GM21737 (cell line): ENCODE results near the gene AOAH.

Experiments
- ATAC-seq: cut with Tn5 transposase; IDR thresholded peaks from one replicate; pipeline ENCODE4 v1.9.1; 2021; ENCODE audit warnings: mild to moderate bottlenecking, moderate library complexity; ENCODE audit not compliant: unreplicated experiment

Gene AOAH

DNA sequence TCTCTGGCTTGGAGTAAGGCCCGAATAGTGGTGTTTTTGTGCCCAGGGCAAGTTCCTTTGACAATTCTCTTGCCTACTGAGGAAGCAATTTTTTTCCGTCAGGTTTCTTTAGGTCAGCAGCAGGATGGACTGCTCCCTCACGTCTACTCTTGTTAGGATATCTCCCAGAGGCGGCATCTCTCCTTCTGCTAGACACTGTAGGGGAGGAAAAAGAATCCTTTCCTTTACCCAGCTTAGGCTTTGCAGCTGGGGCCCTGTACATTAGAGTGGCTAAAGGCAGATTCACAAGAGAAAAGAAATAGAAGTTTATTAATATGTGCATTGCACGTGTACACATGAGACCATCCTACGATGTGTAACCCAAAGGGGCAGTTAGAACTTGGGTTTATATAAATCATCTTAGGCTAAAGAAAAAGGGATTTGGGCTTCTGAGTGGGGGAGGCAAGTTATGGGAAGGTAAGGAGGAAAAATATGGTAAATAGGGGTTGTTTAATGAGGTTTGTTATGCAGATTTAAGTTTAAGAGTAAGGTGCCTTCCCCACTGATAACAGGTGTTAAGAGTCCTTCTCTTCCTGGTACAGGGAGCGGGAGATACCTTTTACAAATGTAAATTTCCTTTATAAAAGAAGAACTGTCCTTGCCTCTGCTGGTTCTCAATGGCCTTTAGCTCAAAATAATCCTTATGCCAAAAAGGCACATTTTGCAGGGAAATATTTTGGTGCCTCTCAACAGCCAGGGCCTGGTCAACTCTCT lies 156.4 kb downstream of the AOAH start:
- no peak for ATAC-seq

DNA sequence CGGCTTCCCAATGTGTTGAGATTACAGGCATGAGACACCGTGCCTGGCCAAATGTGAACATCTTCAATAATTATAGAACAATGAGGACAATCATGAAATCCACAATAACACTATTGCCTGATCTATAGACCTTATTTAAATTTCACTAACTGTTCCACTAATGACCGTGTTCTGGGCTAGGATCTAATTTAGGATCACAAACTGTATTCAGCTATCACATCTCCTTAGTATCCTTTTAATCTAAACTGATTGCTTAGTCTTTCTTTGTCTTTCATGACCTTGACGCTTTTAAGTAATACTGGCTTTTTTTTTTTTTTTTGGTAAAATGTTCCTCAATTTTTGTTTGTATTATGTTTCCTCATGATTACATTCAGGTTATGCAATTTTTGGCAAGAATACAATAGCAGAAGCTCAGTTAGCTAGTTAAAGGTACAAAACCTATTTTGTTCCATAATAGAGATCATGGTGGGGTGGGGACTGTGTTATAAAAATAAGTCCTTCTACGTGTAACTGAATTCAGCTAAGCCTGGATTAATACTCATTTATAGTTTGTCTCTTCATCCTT lies 158.4 kb downstream of the AOAH start:
- ATAC-seq, result no peak

DNA sequence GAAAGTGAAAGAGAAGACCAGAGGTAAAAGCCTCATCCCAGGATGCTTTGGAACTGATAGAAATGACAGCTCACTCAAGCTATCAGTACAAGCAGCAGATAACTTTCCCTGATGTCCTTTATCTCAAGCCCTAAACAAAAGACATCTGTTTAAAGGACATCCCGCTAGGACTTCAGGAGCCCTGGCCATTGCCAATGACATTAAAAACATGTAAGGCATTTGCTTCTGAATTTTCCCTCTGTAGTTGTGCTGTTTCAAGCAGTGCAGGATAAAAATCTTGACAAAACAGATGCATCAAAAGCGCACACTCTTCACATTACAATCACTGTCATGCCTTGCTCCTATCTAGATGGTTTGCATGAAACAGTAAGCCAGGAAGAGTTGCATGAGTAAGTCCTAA lies 159.8 kb downstream of the AOAH start:
- no peak for ATAC-seq

DNA sequence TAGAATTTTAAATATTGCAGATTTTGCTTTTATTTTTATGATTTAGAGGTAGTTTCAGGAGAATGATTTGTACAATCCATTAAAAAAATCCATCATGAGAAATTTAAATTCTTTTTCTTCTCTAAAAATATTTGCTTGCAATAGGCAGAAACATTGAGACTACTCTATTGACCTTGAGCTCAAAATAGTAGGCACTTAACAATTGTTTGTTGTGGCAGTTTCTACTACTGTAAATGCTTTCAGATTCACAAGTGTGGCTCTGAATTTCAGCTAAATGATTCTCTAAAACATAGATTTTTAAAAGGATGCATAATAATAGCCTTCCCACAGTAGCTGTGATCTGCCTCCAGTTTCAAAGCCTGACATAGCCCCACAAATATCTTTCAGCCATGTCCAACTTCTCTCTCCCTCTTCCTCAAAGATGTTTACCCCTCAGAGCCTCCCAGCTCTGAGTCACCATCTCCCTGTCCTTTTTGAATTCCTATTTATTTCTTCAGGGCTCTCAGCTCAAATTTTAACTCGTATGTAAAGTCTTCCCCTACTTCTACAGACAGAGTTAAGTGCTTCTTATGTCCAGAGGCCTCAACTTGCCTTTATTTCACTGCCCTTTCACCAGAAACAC lies 160.5 kb downstream of the AOAH start:
- ATAC-seq, result no peak

DNA sequence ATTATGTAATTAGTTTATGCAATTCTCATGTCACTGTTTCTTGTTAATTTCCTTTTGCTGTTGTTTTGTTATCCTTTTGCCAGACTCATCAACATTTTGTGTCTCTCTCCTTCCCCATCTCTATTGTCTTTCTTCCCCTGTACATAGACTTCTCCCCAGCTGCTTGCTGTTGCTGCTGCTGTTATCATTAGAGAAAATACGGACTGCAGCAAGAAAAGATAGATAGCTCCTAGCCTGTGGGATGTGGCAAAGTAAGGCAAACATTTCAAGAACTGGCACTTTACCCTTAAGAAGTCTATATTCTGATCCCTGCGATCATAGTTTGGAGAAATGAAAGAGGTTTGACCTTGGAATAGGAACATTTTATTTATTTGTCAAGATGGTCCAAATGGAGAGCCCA lies 162.2 kb downstream of the AOAH start:
- ATAC-seq, result no peak

DNA sequence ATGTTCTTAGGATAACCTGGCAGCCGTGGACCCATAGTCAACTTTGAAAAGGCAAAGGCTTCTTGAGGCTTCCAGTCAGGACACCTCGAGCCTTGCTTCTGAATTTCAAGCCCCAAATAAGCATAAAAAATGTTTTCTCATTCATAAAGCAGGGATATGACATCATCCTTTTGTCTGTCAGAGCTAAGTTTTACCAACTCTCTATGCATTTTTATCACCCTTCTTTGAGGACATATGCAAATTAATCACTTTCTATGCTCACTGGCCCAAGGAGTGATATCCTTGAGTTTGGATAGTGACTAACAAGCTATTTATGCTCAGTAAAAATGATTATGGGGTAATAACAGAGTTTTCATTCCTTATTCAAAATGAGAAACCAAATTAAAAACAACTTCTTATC lies 175.3 kb downstream of the AOAH start:
- ATAC-seq, result no peak

- ATAC-seq, result no peak
Observed at GRCh38 chr7:36547416-36547815, 176.9 kb downstream of the AOAH start.

DNA sequence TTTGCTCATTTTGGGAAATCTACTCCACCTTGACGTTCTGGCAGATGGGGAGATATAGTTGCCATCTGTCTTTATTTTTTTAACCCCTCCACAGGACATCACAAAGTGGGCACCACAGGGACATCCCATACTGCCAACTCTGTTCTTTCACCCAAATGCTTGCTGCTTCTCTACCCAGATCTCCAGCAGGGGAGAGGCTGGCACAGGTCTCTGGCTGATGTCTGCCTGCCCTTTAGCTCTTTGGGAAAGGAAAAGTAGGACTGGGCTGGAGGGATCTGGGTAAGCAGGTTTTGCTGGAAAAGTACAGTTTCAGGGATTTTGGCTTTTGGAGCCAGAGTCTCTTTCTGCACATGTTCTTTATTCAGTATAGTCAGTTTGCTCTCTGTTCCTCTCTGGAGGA lies 178.0 kb downstream of the AOAH start:
- no peak for ATAC-seq

DNA sequence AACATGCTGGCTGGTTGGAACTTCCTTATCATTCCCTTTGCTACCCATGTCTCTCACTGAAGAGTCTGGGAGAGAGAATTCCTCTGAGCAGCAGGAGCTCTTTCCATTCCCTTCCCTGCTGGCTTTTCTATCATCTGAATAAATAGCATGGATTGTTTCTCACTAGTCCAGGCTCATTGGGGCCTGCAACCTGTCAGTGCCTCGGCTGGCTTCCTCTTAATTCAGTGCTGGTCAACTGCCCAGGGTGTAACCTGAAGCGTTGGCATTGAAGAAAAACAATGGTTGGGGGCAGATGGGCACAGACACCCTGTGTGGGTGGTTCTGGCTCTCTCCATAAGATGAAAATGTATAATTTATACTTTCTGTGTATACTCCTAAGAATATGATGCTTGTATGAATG lies 179.0 kb downstream of the AOAH start:
- no peak for ATAC-seq

GRCh38 chr7:36538126-36538525 lies 186.2 kb downstream of the AOAH start:
- no peak for ATAC-seq

GRCh38 chr7:36535866-36536664 lies 188.2 kb downstream of the AOAH start:
- no peak for ATAC-seq

- no peak for ATAC-seq
Observed at GRCh38 chr7:36533717-36534116, 190.6 kb downstream of the AOAH start.

DNA sequence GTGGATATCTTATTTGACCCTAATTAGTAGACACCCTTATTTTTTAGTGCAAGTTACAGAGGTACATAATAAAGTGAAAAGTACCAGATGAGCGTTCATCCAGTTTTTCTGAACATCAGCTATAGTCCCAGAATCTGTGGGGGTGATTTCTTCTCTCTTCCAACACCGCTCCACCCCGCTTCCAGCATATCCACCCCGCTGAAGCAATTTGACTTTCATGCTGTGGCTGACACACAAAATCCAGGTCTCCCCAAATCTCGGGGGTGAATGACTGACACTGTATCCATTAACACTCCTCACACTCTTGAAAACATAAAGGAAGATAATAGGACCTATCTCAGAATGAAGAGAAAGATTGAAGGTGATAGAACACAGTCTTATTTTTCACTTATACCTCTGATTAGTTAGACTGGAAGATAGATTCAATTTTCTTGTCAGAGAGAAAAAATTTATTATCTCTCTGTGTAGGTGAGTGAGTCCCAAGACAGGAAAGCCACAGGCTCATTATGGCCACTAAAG lies 191.3 kb downstream of the AOAH start:
- no peak for ATAC-seq

DNA sequence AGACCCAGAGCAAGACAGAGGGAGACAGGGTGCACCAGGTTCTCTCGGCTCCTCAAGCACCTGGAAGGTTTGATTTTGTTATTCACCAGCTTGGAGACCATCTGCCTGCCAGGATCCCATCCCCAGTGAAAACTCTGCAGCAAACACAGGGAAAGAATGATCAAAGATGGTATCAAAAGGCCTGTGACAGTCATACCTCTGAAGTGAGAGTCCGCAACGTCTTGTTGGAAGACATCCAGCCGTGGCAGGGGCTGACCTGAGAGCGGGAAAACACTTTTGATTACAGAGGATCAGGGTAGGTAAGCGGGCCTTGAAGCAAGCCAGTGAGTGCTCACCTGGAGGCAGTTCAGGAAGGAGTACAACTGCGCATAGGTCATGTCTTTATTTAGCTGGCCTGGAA lies 192.3 kb downstream of the AOAH start:
- no peak for ATAC-seq

DNA sequence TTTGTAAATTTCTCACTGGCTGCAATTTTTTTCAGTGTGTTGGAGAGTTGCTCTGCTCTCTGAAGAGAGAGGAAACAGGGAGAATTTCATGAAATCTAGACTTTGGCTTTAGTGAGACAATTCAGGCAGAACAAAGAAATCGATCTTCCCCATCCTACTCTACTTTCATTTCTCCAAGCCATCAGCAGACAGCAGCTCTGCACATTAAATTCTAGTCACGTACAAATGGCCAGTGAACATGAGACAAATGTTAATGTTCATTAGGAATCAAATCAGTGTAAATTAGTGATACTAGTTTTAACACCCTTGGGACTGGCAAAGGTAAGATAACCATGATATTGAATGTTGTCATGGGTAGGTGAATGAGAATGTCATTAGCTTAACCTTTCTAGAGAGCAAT lies 193.8 kb downstream of the AOAH start:
- no peak for ATAC-seq

GRCh38 chr7:36527549-36527913 lies 196.8 kb downstream of the AOAH start:
- no peak for ATAC-seq

DNA sequence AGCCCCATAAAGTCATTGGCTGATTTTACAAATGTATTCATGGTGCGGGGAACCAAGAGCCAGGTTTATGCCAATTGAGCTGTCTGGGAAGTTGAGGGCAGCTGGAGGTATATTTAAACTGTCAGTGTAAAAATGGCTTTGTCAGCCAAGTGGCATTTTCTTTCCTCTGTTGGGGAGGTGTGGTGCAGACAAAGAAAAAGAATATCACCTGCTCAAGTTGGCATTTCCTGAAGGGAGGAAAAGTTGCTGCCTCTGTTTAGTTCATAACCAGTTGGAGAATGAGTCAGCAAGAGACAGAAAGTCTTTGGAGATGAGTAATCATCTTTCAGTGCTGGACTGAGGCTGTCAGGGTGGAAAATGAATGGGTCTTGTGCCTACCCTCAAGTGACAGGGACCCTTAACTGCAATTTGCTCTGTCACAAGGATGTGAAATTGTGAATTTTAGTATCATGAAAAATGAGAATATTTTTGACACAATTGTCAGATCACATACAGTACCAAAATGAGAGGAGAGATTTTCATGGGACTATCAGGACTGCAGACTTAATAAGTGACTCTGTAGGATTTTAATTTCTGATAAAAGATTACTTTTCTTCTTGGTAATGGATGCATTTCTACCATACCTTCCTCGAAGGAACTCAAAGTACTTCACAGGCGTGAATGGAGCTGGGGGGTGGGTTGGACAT lies 197.3 kb downstream of the AOAH start:
- no peak for ATAC-seq

DNA sequence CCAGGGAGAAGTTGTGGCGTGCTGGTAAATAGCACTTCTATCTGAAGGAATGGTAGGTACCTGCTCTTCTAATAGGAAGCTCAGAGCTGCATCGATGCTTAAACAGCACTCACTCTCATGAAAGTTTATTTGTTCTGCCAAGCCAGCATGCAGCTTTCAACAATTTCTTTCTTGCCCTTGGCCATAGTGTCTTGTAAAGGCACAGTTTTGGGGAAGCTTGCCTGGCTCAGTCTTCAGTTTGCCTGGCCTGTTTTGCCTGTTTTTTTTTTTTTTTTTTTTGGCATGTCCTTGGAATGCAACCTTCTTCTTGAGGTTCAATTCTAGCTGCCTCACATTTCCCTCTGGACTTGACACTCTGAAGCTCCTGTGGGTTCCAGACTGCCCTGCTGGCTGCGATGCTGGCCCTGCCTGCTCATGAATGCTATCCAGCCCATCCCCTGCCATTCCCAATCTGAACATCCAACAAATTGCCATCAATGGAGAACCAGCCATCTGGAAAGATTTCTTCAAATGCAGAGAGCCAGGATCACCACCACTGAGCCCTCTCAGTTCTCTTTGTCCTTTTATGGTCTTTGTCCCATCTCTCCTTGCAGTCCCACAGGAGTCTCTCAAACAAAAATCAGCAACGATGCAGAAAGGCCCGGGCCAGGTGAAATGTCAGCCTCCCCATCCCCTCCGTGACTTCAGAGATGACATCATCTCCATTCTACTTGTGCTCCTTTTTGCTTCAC lies 200.8 kb downstream of the AOAH start:
- ATAC-seq, result no peak

DNA sequence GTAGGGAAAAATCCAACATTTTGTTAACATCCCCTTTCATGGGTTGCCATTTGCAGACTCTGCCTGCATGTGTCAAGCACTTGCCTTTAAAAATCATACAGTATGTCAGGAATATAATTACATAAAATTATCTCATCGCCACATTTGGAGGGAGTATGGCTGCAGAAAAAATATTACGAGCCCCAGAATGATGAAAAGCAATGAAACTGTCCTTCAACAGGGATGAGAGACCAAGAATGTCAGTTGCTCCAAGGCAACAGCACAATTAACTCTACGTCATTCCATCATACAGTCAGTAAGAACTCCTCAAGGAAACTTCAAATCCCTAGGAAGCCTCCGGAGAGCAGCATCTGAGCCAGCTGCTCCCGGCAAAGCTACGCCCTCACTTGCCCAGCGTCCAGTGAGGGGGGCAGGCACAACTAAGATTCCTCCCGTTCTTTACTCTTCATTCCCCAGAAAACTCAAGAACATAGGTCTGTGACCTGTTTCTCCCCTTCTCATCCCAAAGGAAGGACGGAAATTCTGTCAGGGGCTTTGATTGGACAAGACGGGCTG lies 201.8 kb downstream of the AOAH start:
- ATAC-seq, result no peak

DNA sequence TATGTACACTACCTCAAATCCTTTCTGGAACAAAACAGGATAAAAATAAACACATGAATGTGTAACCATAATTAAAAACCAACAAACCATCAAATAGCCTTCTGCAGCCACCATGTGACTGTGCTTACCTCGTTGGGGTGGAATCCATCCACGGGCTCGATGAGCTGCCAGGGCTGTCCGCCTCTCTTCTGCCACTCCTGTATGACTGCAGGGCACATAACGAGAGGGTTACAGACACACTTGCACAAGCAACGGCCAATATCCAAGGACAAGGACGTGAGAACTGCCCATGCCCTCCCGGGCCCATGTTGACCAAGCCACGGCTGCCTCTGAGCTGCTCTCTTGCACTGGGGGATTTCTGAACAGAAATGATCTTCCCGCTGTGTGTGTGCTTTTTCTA lies 202.4 kb downstream of the AOAH start:
- no peak for ATAC-seq
